ENCODE measurements around the gene ZNF300. TPM values are rescaled to one million over a fixed set of nuclear protein-coding genes. Genes with fewer than 3 reads are reported as not detected.
"Not testable (repeated sequence)": the region's sequence is repeated elsewhere in the genome, so short reads cannot be mapped to it uniquely, and the experiment has no call there.

The ZNF300 gene
- 7.1 and 11.7 TPM in 2 replicates for total RNA-seq

- peak; percentile 88 for DNase-seq (ENCODE audit: low read depth)
Measured at GRCh38 chr5:150904479-150905311, at the start of gene ZNF300. Gene ZNF300 (minus strand): TSS chr5:150904980. CDS start chr5:150903155, 1,825 bp downstream.

GRCh38 chr5:150948539-150948938 is 43.8 kb upstream of the ZNF300 start:
- DNase-seq (ENCODE audit: low read depth), result no peak

- peak; percentile 75 for DNase-seq (ENCODE audit: low read depth)
Measured at GRCh38 chr5:150946351-150946905, 41.6 kb upstream of the ZNF300 start.

GRCh38 chr5:150945947-150946346 is 41.2 kb upstream of the ZNF300 start:
- no peak for DNase-seq (ENCODE audit: low read depth)

- peak; percentile 21 for DNase-seq (ENCODE audit: low read depth)
Measured at GRCh38 chr5:150945486-150945885, 40.7 kb upstream of the ZNF300 start.

- DNase-seq (ENCODE audit: low read depth), result no peak
Measured at GRCh38 chr5:150931368-150931965, 26.7 kb upstream of the ZNF300 start.

GRCh38 chr5:150918613-150919012 is 13.8 kb upstream of the ZNF300 start:
- peak; percentile 12 for DNase-seq (ENCODE audit: low read depth)

GRCh38 chr5:150912312-150912814 is 7.6 kb upstream of the ZNF300 start:
- DNase-seq (ENCODE audit: low read depth), result no peak

- no peak for DNase-seq (ENCODE audit: low read depth)
Measured at GRCh38 chr5:150905312-150905683, 518 bp upstream of the ZNF300 start.

- DNase-seq (ENCODE audit: low read depth), result no peak
Measured at GRCh38 chr5:150901446-150901845, 3.3 kb downstream of the ZNF300 start.

- DNase-seq (ENCODE audit: low read depth), result no peak
Measured at GRCh38 chr5:150895431-150896428, 9.1 kb downstream of the ZNF300 start.

- no peak for DNase-seq (ENCODE audit: low read depth)
Measured at GRCh38 chr5:150879358-150879757, 25.4 kb downstream of the ZNF300 start.

- no peak for DNase-seq (ENCODE audit: low read depth)
Measured at GRCh38 chr5:150862070-150862469, 42.7 kb downstream of the ZNF300 start.

- peak; percentile 56 for DNase-seq (ENCODE audit: low read depth)
Measured at GRCh38 chr5:150860246-150860821, 44.4 kb downstream of the ZNF300 start.

- DNase-seq (ENCODE audit: low read depth), result not testable (repeated sequence)
Measured at GRCh38 chr5:150856700-150857099, 48.1 kb downstream of the ZNF300 start.

GRCh38 chr5:150853561-150853960 is 51.2 kb downstream of the ZNF300 start:
- DNase-seq (ENCODE audit: low read depth), result no peak

GRCh38 chr5:150851039-150851438 is 53.7 kb downstream of the ZNF300 start:
- DNase-seq (ENCODE audit: low read depth), result no peak

GRCh38 chr5:150848271-150848670 is 56.5 kb downstream of the ZNF300 start:
- no peak for DNase-seq (ENCODE audit: low read depth)

GRCh38 chr5:150847334-150847695 is 57.5 kb downstream of the ZNF300 start:
- DNase-seq (ENCODE audit: low read depth), result no peak

- peak; percentile 90 for DNase-seq (ENCODE audit: low read depth)
Measured at GRCh38 chr5:150846654-150847333, 58.0 kb downstream of the ZNF300 start.

GRCh38 chr5:150846308-150846653 is 58.5 kb downstream of the ZNF300 start, which contains the start of gene IRGM:
Gene IRGM (plus strand): TSS chr5:150846521. CDS start chr5:150848124, 1,603 bp downstream.
- DNase-seq (ENCODE audit: low read depth), result not testable (repeated sequence)

Data from renal cortical epithelial cell (primary cell).